ENCODE measurements around the gene FAM24B. TPM values are rescaled to one million over a fixed set of nuclear protein-coding genes. Genes with fewer than 3 reads are reported as not detected.
"Not testable (repeated sequence)": the region's sequence is repeated elsewhere in the genome, so short reads cannot be mapped to it uniquely, and the experiment has no call there.

Gene FAM24B
- total RNA-seq, 2 experiments from 2014 or later = 12.1 to 13.9 TPM

DNA sequence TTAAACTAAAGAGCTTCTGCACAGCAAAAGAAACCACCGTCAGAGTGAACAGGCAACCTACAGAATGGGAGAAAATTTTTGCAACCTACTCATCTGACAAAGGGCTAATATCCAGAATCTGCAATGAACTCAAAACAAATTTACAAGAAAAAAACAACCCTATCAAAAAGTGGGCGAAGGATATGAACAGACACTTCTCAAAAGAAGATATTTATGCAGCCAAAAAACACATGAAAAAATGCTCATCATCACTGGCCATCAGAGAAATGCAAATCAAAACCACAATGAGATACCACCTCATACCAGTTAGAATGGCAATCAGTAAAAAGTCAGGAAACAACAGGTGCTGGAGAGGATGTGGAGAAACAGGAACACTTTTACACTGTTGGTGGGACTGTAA is 7.4 kb downstream of the FAM24B start:
- H3K27ac Mint-ChIP-seq, H3K27me3 Mint-ChIP-seq, POLR2A ChIA-PET, H3K4me3 Mint-ChIP-seq, CTCF ChIA-PET, DNase-seq: not testable (repeated sequence)
- H3K4me1 Mint-ChIP-seq = peaks cover 15% of the 10 kb centered on the region
- peaks cover 19% of the 10 kb centered on the region for H3K9me3 Mint-ChIP-seq
- peaks cover 57% of the 10 kb centered on the region for H3K36me3 Mint-ChIP-seq (ENCODE audit: low read depth)

- CTCF ChIA-PET, H3K27ac Mint-ChIP-seq, H3K4me1 Mint-ChIP-seq, DNase-seq, POLR2A ChIA-PET, H3K4me3 Mint-ChIP-seq, H3K27me3 Mint-ChIP-seq: not testable (repeated sequence)
- H3K9me3 Mint-ChIP-seq = peaks cover 12% of the 10 kb centered on the region
- peaks cover 37% of the 10 kb centered on the region for H3K36me3 Mint-ChIP-seq (ENCODE audit: low read depth)
Observed at GRCh38 chr10:122868768-122869167, 10.6 kb downstream of the FAM24B start.

GRCh38 chr10:122866757-122867482 is 12.5 kb downstream of the FAM24B start:
- H3K27ac Mint-ChIP-seq, H3K4me1 Mint-ChIP-seq, DNase-seq, H3K27me3 Mint-ChIP-seq, H3K9me3 Mint-ChIP-seq, CTCF ChIA-PET, H3K4me3 Mint-ChIP-seq, POLR2A ChIA-PET: not testable (repeated sequence)
- H3K36me3 Mint-ChIP-seq (ENCODE audit: low read depth) = peaks cover 28% of the 10 kb centered on the region

DNA sequence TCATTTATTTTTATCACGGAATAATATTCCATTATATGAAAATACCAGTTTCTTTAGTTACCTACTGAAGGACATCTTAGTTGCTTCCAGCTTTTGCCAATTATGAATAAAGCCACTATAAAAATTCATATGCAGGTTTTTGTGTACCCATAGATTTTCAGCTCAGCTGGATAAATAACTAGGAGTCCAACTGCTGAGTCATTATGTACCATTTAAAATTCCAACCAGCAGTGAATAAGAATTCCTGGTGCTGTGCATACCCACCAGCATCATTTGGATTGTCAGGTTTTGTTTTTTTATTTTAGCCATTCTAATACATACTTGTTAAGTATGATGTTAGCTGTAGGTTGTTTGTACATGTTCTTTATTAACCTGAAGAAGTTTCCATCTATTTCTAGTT is 14.5 kb downstream of the FAM24B start:
- peaks cover 7% of the 10 kb centered on the region for H3K9me3 Mint-ChIP-seq
- ChIA-PET POLR2A (no interaction called here), CTCF (no interaction called here)
- no peak overlapping the region for H3K27ac Mint-ChIP-seq
- H3K4me3 Mint-ChIP-seq = no peak overlapping the region
- H3K27me3 Mint-ChIP-seq = no peaks in the 10 kb centered on the region
- H3K36me3 Mint-ChIP-seq (ENCODE audit: low read depth) = peaks cover 19% of the 10 kb centered on the region
- DNase-seq = no peak
- peaks cover 7% of the 10 kb centered on the region for H3K4me1 Mint-ChIP-seq

DNA sequence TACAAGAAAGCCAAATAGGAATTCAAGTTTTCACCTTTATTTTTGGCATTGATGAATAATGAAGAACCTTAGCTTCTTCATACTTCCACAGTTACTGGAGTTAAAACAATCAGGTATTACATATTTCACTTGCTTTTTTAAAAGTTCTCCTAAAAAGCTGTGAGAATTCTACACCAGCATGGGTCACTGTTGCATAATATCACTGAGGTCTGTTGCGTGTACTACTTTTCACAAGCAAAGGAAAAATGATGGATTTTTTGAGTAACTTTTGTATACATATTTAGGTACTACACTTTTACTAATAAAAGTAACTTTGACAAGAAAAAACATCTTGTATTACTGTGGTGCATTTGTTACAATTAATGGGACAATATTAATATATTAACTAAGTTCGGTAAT is 15.2 kb downstream of the FAM24B start:
- Mint-ChIP-seq H3K4me1 (peaks cover 7% of the 10 kb centered on the region), H3K27me3 (no peaks in the 10 kb centered on the region), H3K36me3 (ENCODE audit: low read depth) (peaks cover 15% of the 10 kb centered on the region), H3K9me3 (peaks cover 4% of the 10 kb centered on the region), H3K27ac (no peak overlapping the region), H3K4me3 (no peak overlapping the region)
- POLR2A ChIA-PET = no interaction called here
- CTCF ChIA-PET = no interaction called here
- no peak for DNase-seq

DNA sequence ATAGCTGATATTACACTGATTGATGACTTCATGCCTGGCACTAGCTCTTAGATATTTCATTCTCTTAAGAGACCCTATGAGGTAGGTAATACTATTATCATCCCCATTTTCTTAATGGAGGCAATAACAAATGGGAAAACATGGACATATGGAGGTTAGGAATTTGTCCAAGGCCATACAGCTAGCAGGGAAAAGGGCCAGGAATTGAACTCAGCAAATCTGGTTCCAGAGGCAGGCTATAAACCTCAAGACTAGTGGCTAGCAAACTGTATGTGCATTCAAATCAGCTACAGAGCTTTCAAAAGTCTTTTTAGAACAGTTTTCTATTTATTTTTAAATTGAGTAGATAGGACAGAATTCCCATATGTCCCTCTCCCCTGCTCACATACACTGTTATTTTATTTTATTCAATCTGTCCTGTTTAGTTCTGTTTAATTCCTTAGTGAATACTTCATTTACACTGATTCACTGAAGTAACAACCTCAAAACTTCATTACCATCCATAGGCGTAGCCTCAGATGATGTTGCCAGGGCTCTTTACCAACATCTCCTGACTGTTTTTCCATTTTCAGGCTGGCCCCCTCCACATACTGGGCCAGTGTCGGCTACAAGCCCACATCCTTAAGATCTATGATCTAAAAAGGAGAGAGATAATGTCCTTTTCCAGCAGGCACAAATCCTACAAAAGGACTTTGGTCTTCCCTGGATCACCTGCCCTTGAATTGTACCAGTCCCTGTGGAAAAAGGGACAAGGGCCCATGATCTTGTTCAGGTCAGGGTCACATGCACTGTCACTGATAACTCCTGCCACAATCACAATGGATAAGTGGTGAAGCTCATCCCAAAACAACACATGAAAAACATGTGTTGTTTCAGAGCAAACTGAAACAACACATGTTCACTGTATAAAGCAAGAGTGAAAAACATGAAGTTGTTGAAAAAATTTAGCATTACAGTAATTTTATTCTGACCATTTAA is 15.9 kb downstream of the FAM24B start:
- Mint-ChIP-seq H3K9me3 (peaks cover 4% of the 10 kb centered on the region), H3K4me3 (no peak overlapping the region), H3K4me1 (peaks cover 7% of the 10 kb centered on the region), H3K27me3 (no peaks in the 10 kb centered on the region), H3K36me3 (ENCODE audit: low read depth) (peaks cover 16% of the 10 kb centered on the region), H3K27ac (no peak overlapping the region)
- POLR2A ChIA-PET = no interaction called here
- no peak for DNase-seq
- CTCF ChIA-PET = no interaction called here

GRCh38 chr10:122861711-122862161 is 17.6 kb downstream of the FAM24B start:
- peaks cover 10% of the 10 kb centered on the region for H3K36me3 Mint-ChIP-seq (ENCODE audit: low read depth)
- no peak overlapping the region for H3K27ac Mint-ChIP-seq
- H3K27me3 Mint-ChIP-seq = no peaks in the 10 kb centered on the region
- ChIA-PET POLR2A (no interaction called here), CTCF (no interaction called here)
- no peak overlapping the region for H3K4me3 Mint-ChIP-seq
- H3K9me3 Mint-ChIP-seq = no peaks in the 10 kb centered on the region
- no peak for DNase-seq
- peaks cover 3% of the 10 kb centered on the region for H3K4me1 Mint-ChIP-seq

GRCh38 chr10:122859527-122859926 is 19.9 kb downstream of the FAM24B start:
- no peak overlapping the region for H3K27ac Mint-ChIP-seq
- H3K4me3 Mint-ChIP-seq = no peak overlapping the region
- H3K9me3 Mint-ChIP-seq = no peaks in the 10 kb centered on the region
- peaks cover 13% of the 10 kb centered on the region for H3K4me1 Mint-ChIP-seq
- ChIA-PET POLR2A (no interaction called here), CTCF (no interaction called here)
- H3K27me3 Mint-ChIP-seq = no peaks in the 10 kb centered on the region
- peaks cover 19% of the 10 kb centered on the region for H3K36me3 Mint-ChIP-seq (ENCODE audit: low read depth)
- no peak for DNase-seq

- H3K27ac Mint-ChIP-seq, CTCF ChIA-PET, DNase-seq, POLR2A ChIA-PET, H3K4me3 Mint-ChIP-seq, H3K27me3 Mint-ChIP-seq, H3K9me3 Mint-ChIP-seq: not testable (repeated sequence)
- H3K36me3 Mint-ChIP-seq (ENCODE audit: low read depth) = peaks cover 31% of the 10 kb centered on the region
- peaks cover 26% of the 10 kb centered on the region for H3K4me1 Mint-ChIP-seq
Observed at GRCh38 chr10:122858042-122858441, 21.3 kb downstream of the FAM24B start.

- Mint-ChIP-seq H3K27me3 (no peaks in the 10 kb centered on the region), H3K4me1 (peaks cover 26% of the 10 kb centered on the region), H3K36me3 (ENCODE audit: low read depth) (peaks cover 33% of the 10 kb centered on the region), H3K27ac (no peak overlapping the region), H3K9me3 (no peaks in the 10 kb centered on the region), H3K4me3 (no peak overlapping the region)
- POLR2A ChIA-PET = no interaction called here
- CTCF ChIA-PET = no interaction called here
- no peak for DNase-seq
Observed at GRCh38 chr10:122856902-122857301, 22.5 kb downstream of the FAM24B start.

DNA sequence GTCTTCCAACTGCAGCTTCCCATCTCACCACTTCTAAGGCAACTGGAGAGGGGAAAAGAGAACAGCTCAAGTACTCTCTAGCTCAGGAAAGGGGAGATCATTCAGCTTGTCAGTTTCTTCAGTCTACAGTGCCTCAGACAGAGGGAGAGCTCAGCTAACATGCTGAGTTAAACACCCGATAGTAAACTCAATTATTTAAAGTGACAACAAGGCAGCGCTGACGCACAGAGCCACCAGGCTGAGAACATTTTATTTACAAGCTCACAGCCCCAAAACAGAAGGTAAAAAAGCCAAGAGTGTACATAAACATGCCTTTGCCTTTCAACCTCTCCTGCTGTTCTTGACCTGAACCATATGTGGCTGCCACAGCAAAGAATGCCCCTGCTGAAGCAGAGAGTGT is 23.6 kb downstream of the FAM24B start:
- Mint-ChIP-seq H3K36me3 (ENCODE audit: low read depth) (peaks cover 33% of the 10 kb centered on the region), H3K4me3 (no peak overlapping the region), H3K9me3 (no peaks in the 10 kb centered on the region), H3K27ac (no peak overlapping the region), H3K27me3 (no peaks in the 10 kb centered on the region), H3K4me1 (peaks cover 26% of the 10 kb centered on the region)
- DNase-seq = no peak
- ChIA-PET CTCF (no interaction called here), POLR2A (no interaction called here)

- peaks cover 26% of the 10 kb centered on the region for H3K4me1 Mint-ChIP-seq
- POLR2A ChIA-PET = no interaction called here
- H3K27me3 Mint-ChIP-seq = no peaks in the 10 kb centered on the region
- peaks cover 37% of the 10 kb centered on the region for H3K36me3 Mint-ChIP-seq (ENCODE audit: low read depth)
- H3K27ac Mint-ChIP-seq = peak overlapping the region; percentile 41
- no peaks in the 10 kb centered on the region for H3K9me3 Mint-ChIP-seq
- CTCF ChIA-PET = no interaction called here
- no peak for DNase-seq
- no peak overlapping the region for H3K4me3 Mint-ChIP-seq
Observed at GRCh38 chr10:122854648-122855047, 24.7 kb downstream of the FAM24B start.

- ChIA-PET POLR2A (no interaction called here), CTCF (no interaction called here)
- no peak overlapping the region for H3K27ac Mint-ChIP-seq
- H3K27me3 Mint-ChIP-seq = no peaks in the 10 kb centered on the region
- no peak for DNase-seq
- no peaks in the 10 kb centered on the region for H3K9me3 Mint-ChIP-seq
- H3K36me3 Mint-ChIP-seq (ENCODE audit: low read depth) = peaks cover 34% of the 10 kb centered on the region
- no peak overlapping the region for H3K4me3 Mint-ChIP-seq
- peaks cover 26% of the 10 kb centered on the region for H3K4me1 Mint-ChIP-seq
Observed at GRCh38 chr10:122853665-122854313, 25.6 kb downstream of the FAM24B start.
